ENCODE data around the gene LRTM1.

DNA sequence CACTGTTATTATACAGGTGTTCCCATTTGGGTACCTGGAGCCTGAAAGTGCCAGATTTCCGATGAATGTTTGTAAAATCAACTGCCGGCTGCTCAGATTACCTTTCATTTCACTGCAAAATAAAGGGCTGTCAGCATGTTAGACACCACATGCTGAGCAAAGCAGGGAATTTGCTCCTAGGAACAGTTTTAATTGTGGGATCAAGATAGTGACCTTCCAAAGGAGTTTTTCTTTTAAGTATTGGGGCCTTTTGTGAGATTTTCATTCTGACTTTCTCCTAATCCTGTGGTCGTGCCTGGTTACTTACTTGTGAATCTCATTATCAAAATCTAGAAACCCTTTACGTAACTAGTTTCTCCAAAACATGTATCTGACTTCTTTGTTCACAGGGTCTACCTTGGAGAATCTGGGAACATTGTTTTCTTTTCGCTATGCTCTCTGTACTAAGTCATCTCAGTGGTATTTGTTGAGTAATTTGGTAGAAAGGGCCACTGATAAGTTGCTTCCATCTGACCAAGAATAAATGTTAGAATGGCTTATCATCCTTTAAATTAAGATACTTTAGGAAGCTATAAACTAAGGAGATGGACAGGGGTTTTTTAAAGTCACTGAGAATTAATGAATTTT, 40.8 kb upstream of the LRTM1 start:
- TF ChIP-seq, protein P1, sequence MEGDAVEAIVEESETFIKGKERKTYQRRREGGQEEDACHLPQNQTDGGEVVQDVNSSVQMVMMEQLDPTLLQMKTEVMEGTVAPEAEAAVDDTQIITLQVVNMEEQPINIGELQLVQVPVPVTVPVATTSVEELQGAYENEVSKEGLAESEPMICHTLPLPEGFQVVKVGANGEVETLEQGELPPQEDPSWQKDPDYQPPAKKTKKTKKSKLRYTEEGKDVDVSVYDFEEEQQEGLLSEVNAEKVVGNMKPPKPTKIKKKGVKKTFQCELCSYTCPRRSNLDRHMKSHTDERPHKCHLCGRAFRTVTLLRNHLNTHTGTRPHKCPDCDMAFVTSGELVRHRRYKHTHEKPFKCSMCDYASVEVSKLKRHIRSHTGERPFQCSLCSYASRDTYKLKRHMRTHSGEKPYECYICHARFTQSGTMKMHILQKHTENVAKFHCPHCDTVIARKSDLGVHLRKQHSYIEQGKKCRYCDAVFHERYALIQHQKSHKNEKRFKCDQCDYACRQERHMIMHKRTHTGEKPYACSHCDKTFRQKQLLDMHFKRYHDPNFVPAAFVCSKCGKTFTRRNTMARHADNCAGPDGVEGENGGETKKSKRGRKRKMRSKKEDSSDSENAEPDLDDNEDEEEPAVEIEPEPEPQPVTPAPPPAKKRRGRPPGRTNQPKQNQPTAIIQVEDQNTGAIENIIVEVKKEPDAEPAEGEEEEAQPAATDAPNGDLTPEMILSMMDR (IDR thresholded peaks at IDR 0.05), result no peak
- TF ChIP-seq POLR2A (IDR thresholded peaks at IDR 0.05), result no peak
